ENCODE measurements around the gene CMIP. TPM values are rescaled to one million over a fixed set of nuclear protein-coding genes. Genes with fewer than 3 reads are reported as not detected.

CMIP gene
- total and polyA plus RNA-seq, 10 of the 15 experiments (the other 5 are each of a cell fraction or from before 2014, with no cell fraction given): 1.2 to 43.2 (median 4.4) TPM

DNA sequence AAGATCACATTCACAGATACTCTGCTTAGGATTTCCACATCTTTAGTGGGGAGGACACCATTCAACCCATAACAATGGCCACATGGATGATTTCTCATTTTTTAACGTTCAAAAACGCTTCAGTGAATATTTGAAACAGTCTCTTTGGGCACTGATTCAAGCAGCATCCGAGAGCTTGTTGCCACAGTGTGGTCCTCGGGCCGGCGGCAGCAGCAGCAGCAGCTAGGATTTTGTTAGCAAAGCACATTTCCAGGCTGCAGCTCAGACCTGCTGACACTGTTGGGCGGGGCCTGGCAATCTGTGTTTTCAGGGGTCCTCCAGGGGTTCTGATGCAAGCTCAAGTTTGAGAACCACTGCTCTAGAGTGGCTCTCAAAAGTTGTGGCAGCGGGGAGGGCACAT is 27.9 kb upstream of the CMIP start (continued):
- TF ChIP-seq, protein P1, sequence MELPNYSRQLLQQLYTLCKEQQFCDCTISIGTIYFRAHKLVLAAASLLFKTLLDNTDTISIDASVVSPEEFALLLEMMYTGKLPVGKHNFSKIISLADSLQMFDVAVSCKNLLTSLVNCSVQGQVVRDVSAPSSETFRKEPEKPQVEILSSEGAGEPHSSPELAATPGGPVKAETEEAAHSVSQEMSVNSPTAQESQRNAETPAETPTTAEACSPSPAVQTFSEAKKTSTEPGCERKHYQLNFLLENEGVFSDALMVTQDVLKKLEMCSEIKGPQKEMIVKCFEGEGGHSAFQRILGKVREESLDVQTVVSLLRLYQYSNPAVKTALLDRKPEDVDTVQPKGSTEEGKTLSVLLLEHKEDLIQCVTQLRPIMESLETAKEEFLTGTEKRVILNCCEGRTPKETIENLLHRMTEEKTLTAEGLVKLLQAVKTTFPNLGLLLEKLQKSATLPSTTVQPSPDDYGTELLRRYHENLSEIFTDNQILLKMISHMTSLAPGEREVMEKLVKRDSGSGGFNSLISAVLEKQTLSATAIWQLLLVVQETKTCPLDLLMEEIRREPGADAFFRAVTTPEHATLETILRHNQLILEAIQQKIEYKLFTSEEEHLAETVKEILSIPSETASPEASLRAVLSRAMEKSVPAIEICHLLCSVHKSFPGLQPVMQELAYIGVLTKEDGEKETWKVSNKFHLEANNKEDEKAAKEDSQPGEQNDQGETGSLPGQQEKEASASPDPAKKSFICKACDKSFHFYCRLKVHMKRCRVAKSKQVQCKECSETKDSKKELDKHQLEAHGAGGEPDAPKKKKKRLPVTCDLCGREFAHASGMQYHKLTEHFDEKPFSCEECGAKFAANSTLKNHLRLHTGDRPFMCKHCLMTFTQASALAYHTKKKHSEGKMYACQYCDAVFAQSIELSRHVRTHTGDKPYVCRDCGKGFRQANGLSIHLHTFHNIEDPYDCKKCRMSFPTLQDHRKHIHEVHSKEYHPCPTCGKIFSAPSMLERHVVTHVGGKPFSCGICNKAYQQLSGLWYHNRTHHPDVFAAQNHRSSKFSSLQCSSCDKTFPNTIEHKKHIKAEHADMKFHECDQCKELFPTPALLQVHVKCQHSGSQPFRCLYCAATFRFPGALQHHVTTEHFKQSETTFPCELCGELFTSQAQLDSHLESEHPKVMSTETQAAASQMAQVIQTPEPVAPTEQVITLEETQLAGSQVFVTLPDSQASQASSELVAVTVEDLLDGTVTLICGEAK (IDR thresholded peaks at IDR 0.05; ENCODE audit: borderline replicate concordance): no peak
- TF ChIP-seq TBL1XR1 (IDR thresholded peaks at IDR 0.05; ENCODE audit: low read depth, low read length): no peak
- TF ChIP-seq NFXL1 (IDR thresholded peaks at IDR 0.05; ENCODE audit: borderline replicate concordance): no peak
- TF ChIP-seq GATAD2B (conservative IDR thresholded peaks at IDR 0.05; ENCODE audit: low read depth): no peak
- no peak for TF ChIP-seq DPF2 (IDR thresholded peaks at IDR 0.05)
- TF ChIP-seq FOXM1 (IDR thresholded peaks at IDR 0.05; ENCODE audit: low read depth, low read length): no peak

DNA sequence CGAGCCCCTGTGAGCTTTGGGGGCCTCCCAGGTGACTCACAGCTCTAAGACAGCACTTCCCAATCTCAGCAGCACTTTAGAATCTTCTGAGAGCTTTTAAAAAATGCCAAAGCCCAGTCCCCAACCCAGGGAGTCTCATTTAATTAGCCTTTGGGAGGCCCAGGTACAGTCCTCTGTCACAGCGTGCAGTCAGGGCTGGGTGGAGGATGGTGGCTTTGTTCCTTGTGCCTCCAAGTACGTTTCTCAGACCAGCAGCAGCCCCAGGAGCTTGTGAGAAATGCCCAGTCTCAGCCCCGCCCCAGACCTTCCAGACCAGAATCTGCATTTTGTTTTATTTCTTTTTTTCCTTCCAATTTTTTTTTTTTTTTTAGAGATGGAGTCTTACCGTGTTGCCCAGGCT is 27.4 kb upstream of the CMIP start:
- ChIA-PET RAD21 (ENCODE audit: unreplicated experiment) (interaction anchor here (1.8 kb wide), 1 partner anchor 13 kb away, joined by 5 read pairs; no protein-coding TSS in a partner anchor), POLR2A (no interaction called here), CTCF (interaction anchor here (0.6 to 1.0 kb wide), 3 partner anchors 12 to 14 kb away, joined by 3 read pairs; no protein-coding TSS in a partner anchor), SMC1A (ENCODE audit: uncharacterized antibody, unreplicated experiment) (interaction anchor here (0.6 kb wide), 1 partner anchor 285 kb away, joined by 5 read pairs; no protein-coding TSS in a partner anchor)
- DNase-seq (ENCODE audit: low read depth, low spot score): no peak
- Histone ChIP-seq H3K4me3 (no peak overlapping the region), H3K4me2 (ENCODE audit: control insufficient read depth, insufficient read depth) (no peak overlapping the region), H3K9ac (ENCODE audit: control insufficient read depth, insufficient read depth, low read length) (no peak overlapping the region), H3K79me2 (ENCODE audit: control insufficient read depth, insufficient read depth, low read length) (no peaks in the 10 kb centered on the region), H4K20me1 (ENCODE audit: control insufficient read depth, insufficient read depth) (no peaks in the 10 kb centered on the region), H3K27me3 (replicated peaks in 1 of 2; ENCODE audit: control insufficient read depth in 2 of 2, insufficient read depth in 2 of 2, low read length in 1 of 2) (no peaks in the 10 kb centered on the region; a peak in 1 of 4 replicates), H3K4me1 (ENCODE audit: control insufficient read depth, insufficient read depth, low read length) (no peaks in the 10 kb centered on the region), H3K36me3 (ENCODE audit: control insufficient read depth in 2 of 2, insufficient read depth in 2 of 2, low read length in 1 of 2) (no peaks in the 10 kb centered on the region), H2AFZ (ENCODE audit: control insufficient read depth, low read depth, low read length) (no peak overlapping the region), H3K9me3 (replicated peaks; ENCODE audit: control insufficient read depth, insufficient read depth, low read length) (no peaks in the 10 kb centered on the region; the same call in 2 of the 3 replicates), H3K27ac (ENCODE audit: control insufficient read depth, insufficient read depth) (no peak overlapping the region)
- no TSS peak for BruUV-seq (replicated peaks)
- no peak; the same call in 2 of the 3 replicates for ATAC-seq
- intact Hi-C loops (cut with micrococcal nuclease; ENCODE audit: unreplicated experiment) (no loop called here), in situ Hi-C loops (cut with MboI) (no loop called here)
- TF ChIP-seq RFX5 (IDR thresholded peaks at IDR 0.05; ENCODE audit: low read depth, low read length): no peak
- no peak for TF ChIP-seq CBX3 (IDR thresholded peaks at IDR 0.05; ENCODE audit: borderline replicate concordance, low read depth)
- no peak for TF ChIP-seq ZNF217 (IDR thresholded peaks at IDR 0.05)
- TF ChIP-seq, protein P2, sequence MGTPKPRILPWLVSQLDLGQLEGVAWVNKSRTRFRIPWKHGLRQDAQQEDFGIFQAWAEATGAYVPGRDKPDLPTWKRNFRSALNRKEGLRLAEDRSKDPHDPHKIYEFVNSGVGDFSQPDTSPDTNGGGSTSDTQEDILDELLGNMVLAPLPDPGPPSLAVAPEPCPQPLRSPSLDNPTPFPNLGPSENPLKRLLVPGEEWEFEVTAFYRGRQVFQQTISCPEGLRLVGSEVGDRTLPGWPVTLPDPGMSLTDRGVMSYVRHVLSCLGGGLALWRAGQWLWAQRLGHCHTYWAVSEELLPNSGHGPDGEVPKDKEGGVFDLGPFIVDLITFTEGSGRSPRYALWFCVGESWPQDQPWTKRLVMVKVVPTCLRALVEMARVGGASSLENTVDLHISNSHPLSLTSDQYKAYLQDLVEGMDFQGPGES (IDR thresholded peaks at IDR 0.05): no peak
- TF ChIP-seq, protein P3, sequence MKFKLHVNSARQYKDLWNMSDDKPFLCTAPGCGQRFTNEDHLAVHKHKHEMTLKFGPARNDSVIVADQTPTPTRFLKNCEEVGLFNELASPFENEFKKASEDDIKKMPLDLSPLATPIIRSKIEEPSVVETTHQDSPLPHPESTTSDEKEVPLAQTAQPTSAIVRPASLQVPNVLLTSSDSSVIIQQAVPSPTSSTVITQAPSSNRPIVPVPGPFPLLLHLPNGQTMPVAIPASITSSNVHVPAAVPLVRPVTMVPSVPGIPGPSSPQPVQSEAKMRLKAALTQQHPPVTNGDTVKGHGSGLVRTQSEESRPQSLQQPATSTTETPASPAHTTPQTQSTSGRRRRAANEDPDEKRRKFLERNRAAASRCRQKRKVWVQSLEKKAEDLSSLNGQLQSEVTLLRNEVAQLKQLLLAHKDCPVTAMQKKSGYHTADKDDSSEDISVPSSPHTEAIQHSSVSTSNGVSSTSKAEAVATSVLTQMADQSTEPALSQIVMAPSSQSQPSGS (IDR thresholded peaks at IDR 0.05; ENCODE audit: low read length): no peak
- no peak for TF ChIP-seq SREBF1 (IDR thresholded peaks at IDR 0.05; ENCODE audit: low read length)
- TF ChIP-seq CHD4 (IDR thresholded peaks at IDR 0.05): no peak
- WGBS (ENCODE audit: insufficient coverage, insufficient replicate concordance, low lambda C conversion rate, missing lambda C conversion rate): 40% methylated on average over 4 of the region's 5 CpGs
- no peak for FAIRE-seq

Data from GM12878 (cell line).